NCI-H1436 (cell line): ENCODE measurements around the gene SLC6A16.
"Not testable (repeated sequence)": the region's sequence is repeated elsewhere in the genome, so short reads cannot be mapped to it uniquely, and the experiment has no call there.

Experiments
- DNase-seq: peaks from one replicate; lab custom pipeline; 2025; lab: John Stamatoyannopoulos, UW

SLC6A16 gene

DNA sequence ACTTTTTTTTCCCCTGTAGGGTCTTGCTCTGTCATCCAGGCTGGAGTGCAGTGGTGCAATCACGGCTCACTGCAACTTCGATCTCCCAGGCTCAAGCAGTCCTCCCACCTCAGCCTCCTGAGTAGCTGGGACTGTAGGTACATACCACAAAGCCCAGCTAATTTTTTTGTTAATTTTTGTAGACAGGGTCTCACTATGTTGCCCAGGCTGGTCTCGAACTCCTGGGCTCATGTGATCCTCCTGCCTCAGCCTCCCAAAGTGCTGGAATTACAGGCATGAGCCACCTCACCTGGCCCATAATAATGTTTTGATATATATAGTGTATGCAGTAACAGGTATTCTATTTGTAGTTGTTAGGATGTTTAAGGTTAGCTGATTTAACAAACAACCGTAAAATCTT lies 6.2 kb upstream of the SLC6A16 start:
- DNase-seq: not testable (repeated sequence)

DNA sequence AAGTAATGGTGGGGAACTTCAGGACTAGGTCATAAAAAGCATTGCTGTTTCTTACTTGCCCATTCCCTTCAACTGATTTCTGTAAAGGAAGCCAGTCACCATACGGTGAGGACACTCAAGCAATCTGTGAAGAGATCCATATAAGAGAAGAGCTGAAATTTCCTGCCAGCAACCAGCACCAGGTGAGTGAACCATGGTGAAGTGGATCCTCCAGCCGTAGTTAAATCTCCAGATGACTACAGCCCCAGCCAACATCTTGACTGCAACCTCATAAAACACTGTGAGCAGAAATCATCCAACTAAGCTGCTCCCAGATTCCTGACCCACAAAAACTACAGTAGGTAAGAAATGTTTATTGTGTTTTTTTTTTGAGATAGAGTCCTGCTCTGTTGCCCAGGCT lies 3.8 kb upstream of the SLC6A16 start:
- DNase-seq: no peak

GRCh38 chr19:49327878-49328544 lies 3.0 kb upstream of the SLC6A16 start:
- no peak for DNase-seq

GRCh38 chr19:49326165-49326704 lies 1.2 kb upstream of the SLC6A16 start:
- DNase-seq: no peak

DNA sequence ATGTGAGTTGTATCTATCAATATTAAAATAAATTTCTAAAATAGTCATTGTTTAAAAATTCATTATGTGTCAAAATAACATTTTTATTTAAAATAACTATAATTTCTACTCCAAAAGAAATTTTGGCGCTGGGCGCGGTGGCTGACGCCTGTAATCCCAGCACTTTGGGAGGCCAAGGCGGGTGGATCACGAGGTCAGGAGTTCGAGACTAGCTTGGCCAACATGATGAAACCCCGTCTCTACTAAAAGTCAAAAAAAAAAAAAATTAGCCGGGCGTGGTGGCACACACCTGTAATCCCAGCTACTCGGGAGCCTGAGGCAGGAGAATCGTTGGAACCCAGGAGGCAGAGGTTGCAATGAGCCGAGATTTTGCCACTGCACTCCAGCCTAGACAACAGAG lies 765 bp upstream of the SLC6A16 start:
- DNase-seq: not testable (repeated sequence)

- DNase-seq: no peak
Measured at GRCh38 chr19:49318296-49318695, 6.7 kb downstream of the SLC6A16 start.

- no peak for DNase-seq
Measured at GRCh38 chr19:49316284-49316683, 8.7 kb downstream of the SLC6A16 start.

GRCh38 chr19:49315111-49315510 lies 9.9 kb downstream of the SLC6A16 start:
- DNase-seq: no peak

DNA sequence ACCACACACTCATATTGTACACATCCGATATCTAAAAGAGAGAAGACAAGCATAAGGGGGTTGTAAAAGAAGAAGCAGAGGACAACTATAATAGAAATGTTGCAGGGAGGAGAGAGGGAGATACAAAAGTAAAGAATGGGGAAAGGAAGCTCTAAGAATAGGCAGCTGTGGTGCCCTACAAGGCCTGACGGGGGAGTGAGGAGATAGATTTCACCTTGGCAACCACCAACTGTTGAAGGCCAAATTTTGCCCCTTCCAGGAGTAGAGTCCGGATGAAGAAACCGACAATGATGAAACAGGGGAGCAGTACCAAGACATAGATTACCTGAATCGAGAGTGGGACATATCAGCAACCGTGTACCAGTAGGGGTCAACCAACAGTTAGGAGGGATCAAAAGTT lies 15.9 kb downstream of the SLC6A16 start:
- no peak for DNase-seq

DNA sequence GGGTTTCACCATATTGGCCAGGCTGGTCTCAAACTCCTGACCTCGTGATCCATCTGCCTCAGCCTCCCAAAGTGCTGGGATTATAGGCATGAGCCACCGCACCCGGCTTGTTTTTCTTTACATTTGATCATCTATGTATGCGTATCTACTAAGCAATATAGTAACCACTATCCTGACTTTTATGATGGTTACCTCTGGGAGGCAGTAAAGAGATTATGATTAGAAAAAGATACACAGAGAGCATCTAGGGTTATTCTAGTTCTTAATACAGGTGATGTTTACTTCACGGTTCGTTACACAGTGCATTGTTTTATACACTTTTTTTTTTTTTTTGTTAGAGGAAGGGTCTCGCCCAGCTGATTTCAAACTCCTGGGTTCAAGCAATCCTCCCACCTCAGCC lies 18.3 kb downstream of the SLC6A16 start:
- DNase-seq: not testable (repeated sequence)

DNA sequence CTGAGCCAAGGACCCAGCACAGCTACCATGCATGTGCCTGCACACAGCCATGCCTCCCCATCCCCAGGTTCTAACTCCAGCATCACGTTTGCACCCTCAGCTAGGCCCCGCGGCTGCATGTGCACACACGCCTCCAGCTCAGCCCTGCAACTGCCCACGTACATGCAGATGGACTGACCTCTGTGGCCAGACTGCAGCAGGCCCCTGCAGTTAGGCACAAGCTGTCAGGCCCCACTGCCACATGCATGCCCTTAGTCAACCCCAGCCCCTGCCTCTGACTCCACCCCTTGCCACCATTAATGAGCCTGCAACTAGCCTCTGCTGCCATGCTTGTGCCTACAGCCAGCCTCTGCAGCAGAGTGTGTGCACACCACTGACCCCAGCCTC lies 23.1 kb downstream of the SLC6A16 start:
- no peak for DNase-seq

DNA sequence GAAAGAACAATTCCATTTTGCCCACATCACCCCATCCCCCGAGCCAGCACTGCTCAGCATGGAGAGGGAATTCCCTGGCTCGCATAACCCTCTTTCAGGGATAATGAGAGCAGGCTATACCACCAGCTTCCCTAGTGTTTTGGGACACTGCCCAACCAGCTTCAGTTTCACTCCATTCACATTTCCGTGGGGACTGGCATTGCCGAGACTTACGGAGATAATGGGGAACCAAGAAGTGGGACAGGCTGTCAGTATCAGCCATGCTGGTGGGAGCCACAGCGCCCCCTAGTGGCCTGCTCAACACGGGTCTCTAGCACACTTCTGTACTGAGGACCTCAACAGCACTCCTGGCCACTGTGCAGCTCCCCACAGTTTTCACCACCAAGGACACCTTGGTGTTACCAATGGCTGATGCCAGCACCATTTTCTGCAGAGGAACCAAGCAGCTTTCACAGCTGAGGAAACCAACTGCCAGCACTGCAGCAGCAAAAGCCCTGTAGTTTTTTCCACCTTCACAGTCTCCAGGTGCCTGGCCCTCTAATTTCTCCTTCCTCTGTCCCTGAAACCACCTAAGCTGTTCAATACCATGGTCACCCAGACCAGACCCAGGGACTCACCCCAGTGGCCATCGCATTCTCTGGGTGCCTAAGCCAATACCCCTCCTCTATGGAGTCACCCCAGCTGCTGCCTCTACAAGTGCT lies 23.7 kb downstream of the SLC6A16 start:
- peak; percentile 9 for DNase-seq

DNA sequence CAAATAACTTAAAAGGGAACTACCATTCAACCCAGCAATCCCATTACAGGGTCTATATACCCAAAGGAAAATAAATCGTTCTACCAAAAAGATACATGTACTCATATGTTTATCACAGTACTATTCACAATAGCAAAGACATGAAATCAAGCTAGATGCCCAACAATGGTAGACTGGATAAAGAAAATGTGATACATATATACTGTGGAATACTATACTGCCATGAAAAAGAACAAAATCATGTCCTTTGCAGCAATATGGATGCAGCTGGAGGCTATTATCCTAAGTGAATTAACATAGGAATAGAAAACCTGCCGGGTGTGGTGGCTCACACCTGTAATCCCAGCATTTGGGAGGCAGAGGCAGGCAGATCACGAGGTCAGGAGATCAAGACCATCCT lies 26.3 kb downstream of the SLC6A16 start:
- DNase-seq: not testable (repeated sequence)

GRCh38 chr19:49297403-49297802 lies 27.6 kb downstream of the SLC6A16 start:
- no peak for DNase-seq

GRCh38 chr19:49295208-49295880 lies 29.6 kb downstream of the SLC6A16 start:
- no peak for DNase-seq

- DNase-seq: no peak
Measured at GRCh38 chr19:49294401-49294800, 30.6 kb downstream of the SLC6A16 start.

GRCh38 chr19:49290517-49290916 lies 34.5 kb downstream of the SLC6A16 start:
- no peak for DNase-seq

DNA sequence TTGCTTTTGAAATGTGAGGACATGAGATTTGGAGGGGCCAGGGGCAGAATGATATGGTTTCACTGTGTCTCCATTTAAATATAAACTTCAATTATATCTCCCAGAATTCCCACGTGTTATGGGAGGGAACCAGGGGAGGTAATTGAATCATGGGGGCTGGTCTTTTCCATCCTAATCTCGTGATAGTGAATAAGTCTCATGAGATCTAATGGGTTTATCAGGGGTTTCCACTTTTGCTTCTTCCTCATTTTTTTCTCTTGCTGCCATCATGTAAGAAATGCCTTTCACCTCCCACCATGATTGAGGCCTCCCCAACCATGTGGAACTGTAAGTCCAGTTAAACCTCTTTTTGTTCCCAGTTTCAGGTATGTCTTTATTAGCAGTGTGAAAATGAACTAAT lies 35.7 kb downstream of the SLC6A16 start:
- DNase-seq: not testable (repeated sequence)

GRCh38 chr19:49288205-49288604 lies 36.8 kb downstream of the SLC6A16 start:
- not testable (repeated sequence) for DNase-seq

DNA sequence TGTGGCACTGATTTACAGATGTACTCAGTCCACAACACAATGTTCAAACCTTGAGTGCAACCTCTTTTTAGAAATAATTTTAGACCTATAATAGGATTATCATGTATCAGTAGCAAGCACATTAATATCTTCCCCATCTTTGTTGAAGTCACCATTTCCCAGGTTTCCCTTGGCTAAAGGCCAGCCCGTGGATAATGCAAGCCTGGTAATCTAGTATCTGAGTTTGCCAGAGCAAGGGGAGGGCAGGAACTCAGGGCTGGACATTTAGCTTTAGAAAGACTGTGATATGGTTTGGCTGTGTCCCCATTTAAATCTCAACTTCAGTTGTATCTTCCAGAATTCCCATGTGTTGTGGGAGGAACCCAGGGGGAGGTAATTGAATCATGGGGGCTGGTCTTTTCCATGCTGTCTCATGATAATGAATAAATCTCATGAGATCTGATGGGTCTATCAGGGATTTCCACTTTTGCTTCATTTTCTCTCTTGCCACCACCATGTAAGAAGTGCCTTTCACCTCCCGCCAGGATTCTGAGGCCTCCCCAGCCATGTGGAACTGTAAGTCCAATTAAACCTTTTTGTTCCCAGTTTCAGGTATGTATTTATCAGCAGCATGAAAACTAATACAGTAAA lies 37.7 kb downstream of the SLC6A16 start:
- no peak for DNase-seq

- DNase-seq: no peak
Measured at GRCh38 chr19:49282184-49282583, 42.8 kb downstream of the SLC6A16 start.

DNA sequence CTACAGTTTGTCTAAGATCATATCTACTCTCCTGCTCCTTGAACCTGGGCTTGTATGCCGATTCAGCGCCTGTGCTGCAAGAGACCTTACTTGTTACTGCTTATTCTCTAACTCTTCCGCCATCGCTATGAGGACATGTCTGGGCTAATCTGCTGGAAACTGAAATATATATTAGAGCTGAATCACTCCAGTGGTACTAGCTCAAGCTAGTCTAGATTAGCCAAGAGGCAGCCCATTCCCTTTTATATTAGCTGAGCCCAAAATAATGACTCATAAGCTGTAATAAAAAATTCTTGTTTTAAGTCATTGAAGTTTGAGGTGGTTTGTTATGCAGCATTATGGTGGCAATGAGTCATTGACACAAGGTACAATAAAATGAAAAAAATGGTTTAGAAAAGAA lies 52.8 kb downstream of the SLC6A16 start:
- DNase-seq: no peak
